ENCODE data around the gene POU2AF1. TPM values are rescaled to one million over a fixed set of nuclear protein-coding genes. Genes with fewer than 3 reads are reported as not detected.

POU2AF1 gene, protein sequence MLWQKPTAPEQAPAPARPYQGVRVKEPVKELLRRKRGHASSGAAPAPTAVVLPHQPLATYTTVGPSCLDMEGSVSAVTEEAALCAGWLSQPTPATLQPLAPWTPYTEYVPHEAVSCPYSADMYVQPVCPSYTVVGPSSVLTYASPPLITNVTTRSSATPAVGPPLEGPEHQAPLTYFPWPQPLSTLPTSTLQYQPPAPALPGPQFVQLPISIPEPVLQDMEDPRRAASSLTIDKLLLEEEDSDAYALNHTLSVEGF
- total RNA-seq, result not detected in 2 replicates

DNA sequence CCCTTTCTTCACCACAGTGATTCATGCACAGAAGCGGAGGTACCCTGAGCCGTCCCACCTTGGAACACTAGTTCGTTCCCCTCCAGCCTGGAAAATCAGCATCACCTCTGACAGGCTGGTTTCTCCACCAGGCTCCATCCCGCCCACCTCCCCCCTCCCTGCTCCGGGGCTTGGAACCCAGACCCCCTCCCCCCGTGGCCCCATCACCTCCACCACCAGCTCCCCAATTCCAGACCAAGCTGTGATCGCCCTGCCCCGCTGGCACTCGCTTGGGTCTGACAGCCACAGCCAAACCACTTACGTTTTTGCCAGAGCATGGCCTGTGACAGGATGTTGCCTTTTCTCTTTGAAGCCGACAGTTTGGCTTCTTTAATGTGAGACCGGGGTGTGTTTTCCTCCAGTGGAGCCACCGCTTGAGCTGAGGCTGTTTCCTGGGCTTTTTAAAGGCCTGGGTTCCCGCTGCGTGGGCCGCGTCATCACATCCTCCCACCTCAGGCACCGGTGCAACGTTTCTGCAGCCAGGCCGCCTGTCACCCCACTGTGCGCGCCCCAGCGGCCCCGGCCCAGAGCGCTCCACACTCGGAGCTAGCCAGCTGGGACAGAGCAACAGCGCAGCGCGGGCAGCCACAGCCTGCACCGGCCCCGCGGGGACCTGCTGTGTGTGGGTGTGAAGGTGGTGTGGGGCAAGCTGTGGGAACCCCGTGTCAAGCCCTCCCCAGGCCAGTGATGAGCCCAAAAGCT is at the start of gene POU2AF1:
TSS of gene POU2AF1 (minus strand) at position 415 of the 741 bp plus-strand sequence. CDS start at position 317, 98 bp downstream.

Small RNAs within 50 kb of the gene (small RNA-seq; reads per million reads assigned to genes)
- gene MIR4491, result not detected
- gene RNU2-60P, result 1.1 reads per million, percentile 24 among the genes with 10 or more reads in this experiment

Other genes starting within 250 kb of the POU2AF1 start
- gene POU2AF2, start 133.6 kb downstream of the POU2AF1 start, total RNA-seq, result not detected in 2 replicates
- gene POU2AF3, start 80.7 kb downstream of the POU2AF1 start, total RNA-seq, result not detected in 2 replicates
- gene BTG4, start 133.1 kb upstream of the POU2AF1 start, total RNA-seq, result not detected in 2 replicates
- not detected in 2 replicates for gene HOATZ, start 135.5 kb upstream of the POU2AF1 start, total RNA-seq
- gene LAYN, start 161.4 kb upstream of the POU2AF1 start, total RNA-seq, result 2.5 and 6.5 TPM in 2 replicates
- gene SIK2, start 223.2 kb upstream of the POU2AF1 start, total RNA-seq, result 9.0 and 10.4 TPM in 2 replicates